HG03378 (cell line): ENCODE measurements around the gene LIM2.
"Not testable (repeated sequence)": the region's sequence is repeated elsewhere in the genome, so short reads cannot be mapped to it uniquely, and the experiment has no call there.

ENCODE experiments used
- ATAC-seq: cut with Tn5 transposase; IDR thresholded peaks from one replicate; pipeline ENCODE4 v1.9.1; 2021; ENCODE audit warnings: mild to moderate bottlenecking, moderate library complexity; ENCODE audit not compliant: unreplicated experiment

The LIM2 gene

DNA sequence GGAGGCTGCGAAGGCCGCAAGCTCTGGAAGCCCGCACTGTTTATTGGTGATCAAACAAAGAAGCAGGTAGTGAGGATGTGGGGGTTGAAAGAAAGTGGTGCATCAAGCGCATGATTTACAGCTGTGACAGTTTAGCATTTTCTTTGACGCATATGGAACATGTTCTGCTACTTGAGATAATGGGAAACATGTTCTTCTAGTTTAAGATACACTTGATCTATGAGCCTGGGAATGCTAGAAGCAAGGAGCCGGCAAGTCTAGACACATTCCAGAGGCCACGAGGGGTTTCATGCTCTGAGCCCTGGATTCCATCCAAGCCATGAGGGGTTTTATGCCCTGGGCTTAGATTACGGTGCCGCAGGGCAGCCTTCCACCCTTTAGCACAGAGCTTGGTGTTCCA lies 9.7 kb upstream of the LIM2 start:
- not testable (repeated sequence) for ATAC-seq

DNA sequence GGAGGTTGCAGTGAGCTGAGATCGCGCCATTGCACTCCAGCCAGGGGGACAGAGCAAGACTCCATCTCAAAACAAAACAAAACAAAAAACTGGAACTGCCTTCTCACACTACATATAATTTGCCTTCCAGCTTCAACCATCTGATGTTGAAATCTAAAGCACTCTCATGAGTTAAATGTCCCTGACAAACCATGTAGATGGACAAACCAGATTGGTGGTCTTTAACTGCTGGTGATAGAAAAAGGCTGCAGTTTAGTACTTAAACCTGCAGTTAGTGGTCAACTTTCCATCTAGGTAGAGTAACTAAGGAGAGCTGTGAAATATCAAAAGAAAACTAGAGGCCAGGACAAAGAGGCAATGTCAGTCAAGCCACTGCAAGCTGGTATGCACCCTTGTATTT lies 8.4 kb upstream of the LIM2 start:
- no peak for ATAC-seq

DNA sequence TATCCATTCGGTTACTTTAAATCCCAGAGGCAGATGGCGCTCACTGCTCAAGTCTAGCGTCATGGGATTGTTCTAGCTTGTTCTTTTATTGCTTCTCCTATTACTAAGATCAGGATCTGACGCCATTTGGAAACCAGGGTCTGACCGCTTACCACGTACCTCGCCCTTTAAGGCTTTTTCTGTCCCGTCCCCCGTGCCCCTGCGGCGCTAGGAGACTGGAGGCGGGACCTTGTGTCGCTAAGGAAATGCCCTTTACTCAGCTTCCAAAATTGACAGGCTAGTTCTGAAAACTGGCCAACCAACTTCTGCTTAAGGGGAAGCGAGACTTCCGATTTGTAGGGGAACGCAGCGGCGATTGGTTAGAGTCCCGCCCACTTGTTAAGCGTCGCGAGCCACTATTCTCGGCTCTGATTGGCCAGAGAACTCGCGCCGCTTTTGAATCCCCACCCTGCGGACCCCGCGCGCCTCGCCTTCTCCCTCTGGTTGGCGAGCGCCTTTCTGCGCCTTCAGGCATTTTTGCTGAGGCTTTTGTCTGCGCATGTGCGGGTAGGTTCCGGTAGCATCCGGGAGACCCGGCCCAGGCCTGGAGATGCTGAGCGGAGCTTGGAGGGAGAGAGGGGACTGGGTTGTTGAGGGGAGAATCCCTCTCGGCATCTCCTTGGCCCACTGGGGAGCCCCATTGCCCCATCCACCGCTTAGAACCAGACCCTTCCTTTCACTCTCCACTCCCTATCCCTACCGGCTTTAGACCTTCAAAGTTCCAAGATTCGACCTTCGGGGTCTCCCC lies 6.5 kb upstream of the LIM2 start:
- peak; percentile 83 for ATAC-seq

DNA sequence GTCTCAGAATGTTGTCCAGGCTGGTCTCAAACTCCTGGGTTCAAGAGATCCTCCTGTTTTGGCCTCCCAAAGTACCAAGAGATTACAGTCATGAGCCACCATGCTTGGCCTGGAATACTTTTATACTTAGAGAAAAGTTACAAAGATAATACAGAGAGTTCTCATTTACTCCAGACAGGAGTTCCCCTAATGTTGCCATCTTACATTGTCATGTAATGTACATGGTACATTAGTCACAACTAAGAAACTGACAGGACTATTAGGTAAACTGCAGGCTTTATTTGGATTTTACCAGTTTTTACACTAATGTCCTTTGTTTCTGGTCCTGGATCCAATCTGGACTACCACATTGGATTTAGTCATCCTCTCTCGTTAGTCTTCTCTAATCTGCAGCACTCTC lies 4.9 kb upstream of the LIM2 start:
- no peak for ATAC-seq

DNA sequence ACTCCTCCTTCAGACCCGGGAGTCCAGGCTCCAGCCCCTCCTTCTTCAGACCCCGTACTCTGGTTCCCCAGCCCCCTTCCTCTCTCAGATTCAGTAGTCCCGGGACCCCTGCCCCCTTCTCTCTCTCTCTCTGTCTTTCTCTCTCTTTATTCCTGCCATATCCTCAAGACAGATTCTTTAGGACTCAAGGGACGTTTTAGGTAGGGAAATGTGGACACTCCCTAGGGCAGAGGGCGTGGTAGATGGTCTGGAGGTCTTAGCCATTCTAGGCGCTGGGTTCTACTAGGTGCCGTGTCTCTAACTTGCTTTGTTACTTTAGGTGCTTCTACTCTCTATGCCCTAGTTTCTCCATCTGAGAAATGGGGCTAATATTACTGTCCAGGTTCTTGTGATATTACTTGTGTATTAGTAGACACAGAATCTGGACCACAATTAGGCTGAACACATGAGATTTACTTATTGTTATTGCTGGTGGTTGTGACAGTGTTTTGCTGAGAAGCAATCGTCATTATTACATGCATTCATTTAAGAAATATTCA lies 3.4 kb upstream of the LIM2 start:
- ATAC-seq = no peak

DNA sequence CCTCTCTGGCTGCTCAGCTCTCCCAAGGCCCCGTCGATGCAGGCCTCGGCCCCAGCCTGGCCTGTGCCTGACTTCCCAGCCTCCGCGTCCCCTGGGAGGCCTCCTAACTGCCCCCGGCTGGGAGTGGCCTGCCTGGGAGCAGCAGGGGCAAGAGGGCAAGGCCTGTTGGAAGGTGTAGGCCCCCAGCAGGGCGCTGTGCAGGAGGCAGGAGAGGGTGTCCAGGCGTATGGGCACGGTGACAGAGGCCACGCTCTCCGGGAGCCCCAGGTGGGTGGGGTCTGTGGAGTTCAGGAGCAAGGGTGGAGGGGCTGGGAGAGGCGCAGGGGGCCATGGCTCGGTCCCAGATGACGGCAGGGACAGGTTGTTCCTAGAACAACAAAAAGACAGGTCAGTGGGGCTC lies 1.4 kb upstream of the LIM2 start:
- no peak for ATAC-seq

DNA sequence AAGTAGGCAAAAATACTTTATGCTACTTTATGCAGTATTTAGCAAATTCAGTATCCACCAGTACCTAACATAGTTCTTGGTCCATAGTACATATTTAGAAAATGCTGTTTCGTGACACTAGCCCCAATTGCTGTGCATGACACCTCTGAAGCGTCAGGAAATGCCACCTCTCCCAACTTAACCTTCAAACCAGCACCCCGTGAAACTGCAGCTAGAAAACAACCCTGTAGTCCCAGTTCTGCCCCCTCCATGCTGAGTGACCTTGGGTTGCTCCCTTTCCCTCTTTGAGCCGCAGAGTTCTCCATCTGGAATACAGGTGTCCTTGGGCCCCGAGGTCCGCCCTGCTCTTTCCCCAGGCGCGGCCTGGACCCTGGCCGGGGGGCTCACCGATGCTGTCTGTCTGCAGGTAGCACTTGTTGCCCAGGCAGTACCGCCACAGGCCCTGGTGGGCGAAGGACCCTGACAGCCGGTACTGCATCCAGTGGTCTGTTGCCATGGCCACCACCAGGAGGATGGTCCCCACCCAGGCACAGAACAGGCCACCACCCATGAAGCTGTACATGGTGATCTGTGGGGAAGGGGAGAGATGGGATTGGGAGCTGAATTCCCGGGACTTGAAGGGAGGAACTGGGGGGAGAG lies 773 bp downstream of the LIM2 start:
- no peak for ATAC-seq

DNA sequence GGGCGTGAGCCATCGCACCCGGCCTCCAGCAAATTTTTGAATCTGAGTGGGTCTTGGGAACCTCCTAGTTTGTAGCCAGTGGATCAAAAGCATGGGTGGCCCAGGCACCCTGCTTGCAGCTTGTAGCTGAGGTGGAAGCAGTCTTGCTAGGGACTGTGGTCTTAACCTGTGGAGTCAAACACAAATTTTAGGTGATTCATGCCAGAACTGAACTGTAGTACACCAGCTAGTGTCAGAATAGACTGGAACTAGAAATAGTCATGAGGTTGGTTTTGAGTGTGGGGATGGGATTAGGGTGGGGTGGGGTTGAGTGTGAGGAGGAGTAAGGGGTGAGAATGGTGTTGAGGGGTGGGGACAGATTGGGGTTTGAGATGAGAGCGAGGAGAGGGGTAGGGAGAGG lies 5.8 kb downstream of the LIM2 start:
- no peak for ATAC-seq

DNA sequence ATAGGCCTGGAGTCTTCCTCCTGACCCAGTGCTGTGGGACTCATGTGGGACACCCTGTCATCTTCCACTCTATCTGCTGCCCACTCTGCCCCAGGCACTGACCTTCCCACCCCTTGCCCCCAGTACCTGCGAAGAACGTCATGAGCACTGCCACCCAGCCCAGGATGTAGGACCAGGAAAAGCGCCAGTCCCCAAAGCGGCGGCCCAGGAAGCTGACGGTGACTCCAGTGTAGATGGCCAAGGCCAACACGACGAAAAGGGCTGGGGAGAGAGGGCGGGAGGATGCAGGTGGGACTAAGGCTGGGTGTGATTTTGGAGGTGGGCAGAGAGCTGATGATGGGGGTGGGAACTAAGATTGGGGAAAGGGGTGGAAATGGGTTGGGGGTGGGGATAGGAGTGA lies 7.4 kb downstream of the LIM2 start:
- no peak for ATAC-seq

DNA sequence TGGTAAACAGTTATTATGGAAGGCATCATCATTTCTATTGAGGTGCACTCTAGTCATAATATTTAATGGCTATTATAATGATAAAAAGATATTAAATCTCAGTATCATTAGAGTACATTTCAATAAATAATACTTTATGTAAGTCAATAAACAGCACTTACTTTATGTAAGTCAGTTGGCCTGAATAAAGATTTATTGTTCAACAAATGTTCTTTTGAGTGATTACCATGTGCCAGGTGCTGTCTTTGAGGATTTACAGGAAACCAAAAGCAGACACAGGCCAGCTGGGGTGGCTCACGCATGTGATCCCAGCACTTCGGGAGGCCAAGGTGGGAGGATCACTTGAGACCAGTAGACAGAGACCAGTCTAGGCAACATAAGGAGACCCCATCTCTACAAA lies 10.4 kb downstream of the LIM2 start:
- ATAC-seq = no peak

DNA sequence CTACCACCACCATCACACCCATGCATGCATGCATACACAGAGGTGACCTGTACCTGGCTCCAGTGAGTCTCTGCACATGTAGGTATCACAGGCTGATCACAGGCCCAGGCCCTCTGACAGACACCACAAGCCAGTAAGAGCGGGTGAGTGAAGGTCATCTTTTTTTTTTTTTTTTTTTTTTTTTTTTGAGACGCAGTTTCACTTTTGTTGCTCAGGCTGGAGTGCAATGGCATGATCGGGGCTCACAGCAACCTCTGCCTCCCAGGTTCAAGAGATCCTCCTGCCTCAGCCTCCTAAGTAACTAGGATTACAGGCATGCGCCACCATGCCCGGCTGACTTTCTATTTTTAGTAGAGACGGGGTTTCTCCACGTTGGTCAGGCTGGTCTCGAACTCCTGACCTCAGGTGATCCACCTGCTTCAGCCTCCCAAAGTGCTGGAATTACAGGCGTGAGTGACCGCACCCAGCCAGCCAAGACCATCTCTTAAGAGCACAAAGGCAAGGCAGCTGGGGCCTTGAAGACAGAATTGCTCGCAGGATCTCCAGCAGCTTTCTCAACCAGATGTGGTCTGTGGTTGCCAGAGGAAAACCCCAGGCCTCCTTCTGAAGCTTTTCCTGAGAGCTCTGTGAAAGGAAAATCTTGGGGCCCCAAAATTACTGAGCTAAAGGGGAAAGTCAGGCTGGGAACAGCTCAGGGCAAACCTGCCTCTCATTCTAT lies 12.1 kb downstream of the LIM2 start:
- ATAC-seq = no peak

DNA sequence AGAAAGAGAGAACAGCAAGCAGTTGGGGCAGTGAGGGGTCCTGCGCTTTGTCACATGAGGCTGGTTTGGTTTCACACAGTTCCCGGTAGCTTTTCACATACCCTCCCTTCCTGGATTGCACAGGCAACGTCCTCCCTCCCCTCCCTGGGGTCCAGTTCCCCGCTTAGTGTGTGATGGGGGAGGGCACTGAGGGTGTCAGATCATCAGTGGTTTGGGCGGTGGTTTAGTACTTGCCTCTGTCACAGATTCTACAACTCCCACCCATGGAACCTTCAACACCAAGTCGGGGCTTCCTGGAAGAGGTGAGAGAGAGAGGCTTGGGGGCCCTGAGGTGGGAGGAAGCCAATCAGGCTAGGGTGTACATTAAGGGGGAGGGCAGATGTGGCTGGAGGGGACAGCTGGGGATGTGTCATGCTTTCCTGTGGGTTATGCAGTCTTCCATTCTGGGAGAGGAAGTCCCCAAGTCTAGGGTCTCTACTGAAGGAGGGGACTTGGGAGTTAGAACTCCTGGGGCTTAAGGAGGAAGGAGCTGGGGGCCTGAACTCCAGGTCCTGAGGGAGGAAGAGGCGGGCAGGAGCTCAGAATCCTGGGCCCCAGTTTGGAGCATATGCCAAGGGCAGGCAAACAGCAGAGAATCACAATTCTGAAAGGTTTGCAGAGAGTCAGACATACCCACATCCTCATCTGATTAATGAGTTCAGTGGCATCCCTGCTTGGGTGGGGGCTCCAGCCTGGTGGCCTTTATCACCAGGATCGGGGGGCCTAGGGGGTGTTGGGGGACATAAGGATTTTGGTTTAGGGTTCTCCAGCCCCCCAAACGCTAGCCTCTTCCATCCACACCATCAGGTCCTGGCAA lies 14.9 kb downstream of the LIM2 start, which contains the start of gene NKG7:
TSS of gene NKG7 (minus strand) at position 6 of the 856 bp plus-strand sequence. CDS start 119 bp downstream, outside the sequence.
- no peak for ATAC-seq

DNA sequence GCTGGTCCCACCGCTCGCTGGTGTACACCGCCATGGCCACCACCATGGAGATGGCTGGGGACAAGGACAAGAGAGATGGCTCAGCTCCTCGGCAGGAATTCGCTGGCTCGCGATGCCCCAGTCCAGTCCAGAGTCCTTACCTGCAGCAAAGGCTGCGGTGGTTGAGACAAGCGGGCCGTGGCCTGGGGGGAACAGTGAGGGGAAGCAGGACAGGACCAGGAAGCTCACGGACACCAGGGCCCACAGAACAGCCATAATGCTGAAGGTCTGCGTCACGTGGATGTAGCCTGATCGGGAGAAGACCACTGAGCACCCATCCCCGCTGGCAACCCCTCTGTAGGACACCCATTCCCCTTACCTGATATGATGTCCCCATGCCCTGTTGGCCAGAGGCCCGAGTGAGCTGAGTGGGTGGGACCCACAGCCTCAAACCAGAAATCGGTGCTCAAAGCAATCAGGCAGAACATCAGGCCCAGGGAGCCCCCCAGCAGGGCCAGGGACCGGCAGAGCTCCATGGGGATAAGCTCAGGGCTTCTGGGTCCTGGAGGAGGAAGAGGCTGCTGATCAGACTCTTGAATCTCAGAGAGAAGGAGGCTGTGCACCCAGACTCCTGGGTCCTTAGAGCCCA lies 15.6 kb downstream of the LIM2 start:
- ATAC-seq = no peak

DNA sequence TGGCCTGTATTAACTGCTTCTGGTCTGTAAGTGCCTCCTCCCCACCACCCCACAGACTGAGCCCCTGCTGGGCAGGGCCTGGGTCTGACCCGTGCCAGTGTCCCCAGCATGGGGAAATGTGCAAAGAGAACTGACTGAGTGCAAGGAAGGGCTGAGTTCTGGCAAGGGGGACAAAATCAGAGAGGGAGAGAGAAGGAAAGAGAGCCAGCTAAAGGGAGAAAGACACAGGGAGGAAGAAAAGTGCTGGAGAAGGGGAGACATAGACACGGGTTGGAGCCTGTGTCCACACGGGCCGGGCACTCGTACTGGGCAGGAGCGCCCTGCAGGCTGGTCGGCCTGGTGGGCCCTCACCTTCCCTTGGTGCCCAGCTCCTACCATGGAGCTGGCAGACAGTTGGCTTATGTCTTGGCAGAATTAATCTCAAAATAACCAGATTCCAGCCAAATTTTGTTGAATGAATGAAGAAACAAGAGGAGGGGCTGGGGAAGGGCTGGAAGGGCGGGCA lies 16.5 kb downstream of the LIM2 start:
- no peak for ATAC-seq

DNA sequence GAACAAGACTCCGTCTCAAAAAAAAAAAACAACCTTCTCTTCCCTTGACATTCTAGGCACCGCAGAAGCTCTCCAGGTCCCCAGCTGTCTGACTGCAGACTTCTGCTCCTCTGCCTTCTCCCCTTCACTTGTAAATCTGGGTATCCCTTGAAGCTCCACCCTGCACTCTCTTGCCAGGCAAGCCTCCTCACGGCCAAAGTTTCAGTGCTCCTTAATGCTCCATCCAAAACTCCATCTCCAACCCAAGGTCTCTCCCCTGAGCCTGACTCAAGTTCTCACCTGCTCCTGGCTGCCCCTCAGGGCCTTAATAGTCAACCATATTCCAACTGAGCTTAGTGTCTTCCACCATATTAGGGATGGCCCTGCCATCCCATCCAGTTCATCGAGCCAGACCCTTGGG lies 17.5 kb downstream of the LIM2 start:
- ATAC-seq = no peak

DNA sequence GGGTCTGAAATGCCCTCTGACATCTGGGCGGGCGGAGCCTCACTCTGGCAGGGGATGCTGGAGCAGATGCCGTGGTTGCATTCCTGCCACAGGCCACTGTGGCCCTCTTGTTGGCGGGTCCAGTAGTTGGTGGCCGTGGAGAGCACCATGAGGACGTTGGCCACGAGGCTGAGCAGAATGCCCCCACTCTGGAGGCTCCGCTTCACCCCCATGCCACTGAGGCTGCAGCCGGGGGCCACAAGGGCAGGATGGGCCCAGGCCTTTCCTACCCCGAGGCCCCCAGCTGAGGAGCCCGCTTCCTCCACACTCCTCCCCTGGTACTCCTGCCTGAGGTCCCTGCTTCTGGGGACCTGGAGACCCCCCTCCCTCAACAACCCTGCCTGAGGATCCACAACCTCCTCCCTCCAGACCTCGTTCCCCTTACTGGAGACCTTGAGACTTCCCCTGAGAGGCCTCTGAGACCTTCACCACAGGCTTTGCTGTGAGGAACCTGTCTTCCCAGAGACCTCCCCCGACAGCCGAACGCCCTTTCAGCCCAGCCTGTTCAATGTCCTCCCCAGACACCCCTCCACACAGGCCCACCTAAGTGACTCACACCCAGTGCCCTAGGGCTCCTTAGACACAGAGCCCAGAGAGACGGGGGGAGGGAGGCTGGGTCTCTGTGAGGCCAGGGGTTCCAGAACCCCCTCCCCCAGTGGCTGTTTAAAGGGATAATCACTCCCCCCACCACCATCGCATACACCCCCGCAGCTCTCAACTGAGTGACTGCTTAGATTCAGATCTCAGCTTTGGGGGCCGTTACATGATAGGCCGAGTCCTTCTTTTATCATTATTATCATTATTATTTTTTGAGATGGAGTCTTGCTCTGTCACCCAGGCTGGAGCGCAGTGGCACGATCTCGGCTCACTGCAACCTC lies 19.1 kb downstream of the LIM2 start, which contains the start of gene CLDND2:
TSS of gene CLDND2 (minus strand) at position 638 of the 917 bp plus-strand sequence. CDS start at position 212, 426 bp downstream.
- no peak for ATAC-seq

DNA sequence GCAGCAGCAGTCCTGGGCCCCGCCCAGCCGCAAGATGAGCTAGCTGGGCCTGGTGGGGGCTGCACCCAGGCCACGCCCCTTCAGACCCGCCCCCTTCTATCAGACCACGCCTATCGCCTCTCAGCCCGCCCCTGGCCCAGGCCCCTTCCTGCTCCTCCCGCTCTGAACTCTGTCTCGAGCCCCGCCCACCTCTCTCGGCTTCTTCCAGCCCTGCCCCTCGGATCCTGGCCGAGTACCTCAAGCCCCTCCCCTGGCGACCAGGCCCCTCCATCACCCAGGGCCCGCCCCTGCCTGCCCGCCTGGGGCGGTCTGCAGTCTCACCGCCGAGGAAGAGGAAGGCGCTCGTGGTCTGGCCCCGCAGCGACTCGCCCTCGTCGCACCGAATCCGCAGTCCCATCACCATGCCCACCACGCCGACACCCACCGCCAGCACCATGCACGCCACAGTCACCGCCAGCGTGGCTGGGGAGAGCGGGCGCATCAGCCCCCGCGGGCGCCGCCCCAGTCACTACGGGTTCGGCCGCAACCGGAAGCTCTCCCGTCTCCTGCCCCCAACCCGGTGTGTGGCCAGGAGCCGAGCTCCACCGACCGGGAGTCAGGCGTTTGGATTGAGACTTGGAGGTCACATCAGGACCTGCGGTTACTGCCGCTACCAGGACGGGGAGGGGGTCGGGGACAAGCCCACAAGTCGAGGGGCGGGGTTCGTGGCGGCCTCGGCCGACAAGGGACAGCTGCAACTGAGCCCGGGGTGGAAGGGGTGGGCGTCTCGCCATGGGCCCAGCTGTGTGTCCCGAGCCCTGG lies 20.0 kb downstream of the LIM2 start:
- ATAC-seq = peak; percentile 56

DNA sequence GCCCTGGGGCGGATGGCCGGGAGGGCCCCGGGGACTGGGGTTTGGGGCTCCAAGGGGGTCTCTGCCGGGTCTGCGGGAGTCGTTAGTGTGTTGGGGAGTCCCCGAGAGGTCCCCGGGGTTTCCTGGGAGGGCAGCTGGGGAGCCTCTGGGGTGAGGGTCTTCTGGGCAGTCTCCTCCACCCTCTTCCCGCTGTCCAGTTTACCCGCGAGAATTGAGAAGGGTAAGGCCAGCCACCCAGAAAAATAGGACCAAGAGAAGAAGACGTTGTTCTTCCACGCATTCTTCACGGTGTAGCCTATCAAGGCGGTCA lies 20.6 kb downstream of the LIM2 start:
- ATAC-seq = no peak
